ENCODE measurements around the gene TRPM3. TPM values are rescaled to one million over a fixed set of nuclear protein-coding genes. Genes with fewer than 3 reads are reported as not detected.

TRPM3 gene
- total RNA-seq, 4 donors from 2014 or later, result 0.51 to 8.4 (median 3.3) TPM

DNA sequence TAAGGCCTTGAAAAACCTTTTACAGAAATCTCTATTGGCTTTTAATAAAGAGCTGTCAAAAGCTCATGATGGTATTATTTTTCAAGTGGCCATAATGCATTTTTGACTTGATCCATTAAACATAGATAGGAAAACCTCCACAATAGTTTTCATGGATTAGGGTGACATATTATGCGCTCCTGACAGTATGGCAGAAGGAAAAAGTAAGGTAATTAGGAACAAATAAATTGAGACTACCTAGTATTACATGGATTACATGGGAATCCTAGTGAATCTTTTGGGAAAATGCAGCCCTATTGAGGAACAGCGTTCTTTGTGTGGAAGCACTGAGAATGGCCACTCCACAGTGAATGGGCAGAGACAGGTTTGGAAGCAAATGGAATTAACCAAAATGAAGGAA lies 171.2 kb downstream of the TRPM3 start:
- no peaks in the 10 kb centered on the region for H3K27me3 ChIP-seq
- TF ChIP-seq POLR2A (IDR thresholded peaks at IDR 0.05) (no peak), CTCF (IDR thresholded peaks at IDR 0.05) (no peak)
- H3K36me3 ChIP-seq, result no peaks in the 10 kb centered on the region
- no peak overlapping the region for H3K27ac ChIP-seq
- H3K9me3 ChIP-seq, result no peaks in the 10 kb centered on the region
- no peaks in the 10 kb centered on the region for H3K4me1 ChIP-seq
- H3K4me3 ChIP-seq, result no peak overlapping the region
- intact Hi-C loops (cut with DNase I; ENCODE audit: low total_unique reads), result no loop called here
- DNase-seq, result no peak

DNA sequence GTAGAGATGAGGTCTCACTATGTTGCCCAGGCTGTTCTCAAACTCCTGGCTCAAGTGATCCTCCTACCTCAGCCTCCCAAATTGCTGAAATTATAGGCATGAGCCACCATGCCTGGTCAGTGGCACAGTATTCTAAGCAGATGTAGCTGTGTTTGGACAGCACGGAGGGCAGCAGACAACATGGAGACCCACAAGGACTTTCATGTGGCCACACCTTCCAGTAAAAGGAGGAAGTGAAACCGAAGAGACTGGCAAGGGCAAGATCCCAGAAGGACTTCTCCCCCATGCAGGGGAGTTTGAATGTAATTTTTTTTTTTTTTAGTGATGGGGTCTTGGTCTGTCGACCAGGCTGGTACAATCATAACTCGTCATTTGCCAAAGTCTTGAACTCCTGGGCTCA lies 172.2 kb downstream of the TRPM3 start:
- Histone ChIP-seq H3K4me3 (no peak overlapping the region), H3K4me1 (no peaks in the 10 kb centered on the region), H3K9me3 (no peaks in the 10 kb centered on the region), H3K27ac (no peak overlapping the region), H3K36me3 (no peaks in the 10 kb centered on the region), H3K27me3 (no peaks in the 10 kb centered on the region)
- TF ChIP-seq CTCF (IDR thresholded peaks at IDR 0.05) (no peak), POLR2A (IDR thresholded peaks at IDR 0.05) (no peak)
- DNase-seq, result no peak
- intact Hi-C loops (cut with DNase I; ENCODE audit: low total_unique reads), result no loop called here

DNA sequence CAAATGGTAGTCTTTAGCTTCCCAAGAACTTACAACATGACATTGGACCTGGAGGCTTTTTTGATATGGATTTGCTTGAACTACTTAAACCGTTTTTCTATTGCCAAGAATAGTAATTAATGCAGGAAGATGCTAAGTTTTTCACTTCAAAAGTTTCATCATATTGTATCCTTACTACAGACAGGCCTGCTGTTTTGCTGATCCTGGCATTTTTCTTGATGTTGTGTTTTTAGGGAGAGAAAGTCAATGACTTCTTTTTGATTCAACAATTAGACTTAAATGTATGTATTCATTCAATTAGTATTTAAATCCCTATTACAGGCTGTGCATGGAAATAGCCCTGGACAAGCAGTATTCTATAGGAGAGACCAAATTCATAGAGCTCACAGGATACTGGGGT lies 172.7 kb downstream of the TRPM3 start:
- TF ChIP-seq POLR2A (IDR thresholded peaks at IDR 0.05), result no peak
- no peak for TF ChIP-seq CTCF (IDR thresholded peaks at IDR 0.05)
- intact Hi-C loops (cut with DNase I; ENCODE audit: low total_unique reads), result no loop called here

DNA sequence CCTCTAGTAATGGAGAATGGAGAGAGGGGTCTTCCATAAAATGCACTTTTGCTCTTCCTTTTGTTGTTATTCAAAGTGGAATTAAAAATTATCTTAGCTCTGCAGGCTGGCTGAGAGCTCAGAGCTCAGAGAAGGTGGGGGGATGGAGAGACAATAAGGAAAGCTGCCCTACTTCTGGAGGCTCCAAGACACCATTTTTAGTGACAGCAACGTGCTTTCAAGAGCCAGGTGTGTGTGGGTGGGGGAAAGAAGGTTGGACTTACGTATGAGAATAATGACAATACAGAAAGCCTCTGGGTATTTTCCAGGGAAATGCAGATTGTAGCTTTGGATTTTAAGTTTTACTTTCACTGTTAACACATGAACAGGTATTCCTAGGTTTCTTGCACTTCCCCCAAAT lies 173.9 kb downstream of the TRPM3 start:
- Histone ChIP-seq H3K9me3 (no peaks in the 10 kb centered on the region), H3K36me3 (no peaks in the 10 kb centered on the region), H3K27ac (no peak overlapping the region), H3K27me3 (no peaks in the 10 kb centered on the region), H3K4me1 (no peaks in the 10 kb centered on the region), H3K4me3 (no peak overlapping the region)
- DNase-seq, result no peak
- intact Hi-C loops (cut with DNase I; ENCODE audit: low total_unique reads), result no loop called here
- TF ChIP-seq CTCF (IDR thresholded peaks at IDR 0.05) (no peak), POLR2A (IDR thresholded peaks at IDR 0.05) (no peak)

More for the DNA sequence above, 172.7 kb downstream of the TRPM3 start:
- no peak overlapping the region for H3K4me3 ChIP-seq
- H3K27me3 ChIP-seq, result no peaks in the 10 kb centered on the region
- H3K27ac ChIP-seq, result no peak overlapping the region
- H3K9me3 ChIP-seq, result no peaks in the 10 kb centered on the region
- DNase-seq, result no peak
- no peaks in the 10 kb centered on the region for H3K4me1 ChIP-seq
- H3K36me3 ChIP-seq, result no peaks in the 10 kb centered on the region

GRCh38 chr9:70947086-70947485 lies 174.3 kb downstream of the TRPM3 start:
- H3K9me3 ChIP-seq, result no peaks in the 10 kb centered on the region
- no peaks in the 10 kb centered on the region for H3K27me3 ChIP-seq
- no peak overlapping the region for H3K4me3 ChIP-seq
- H3K36me3 ChIP-seq, result no peaks in the 10 kb centered on the region
- H3K4me1 ChIP-seq, result no peaks in the 10 kb centered on the region
- intact Hi-C loops (cut with DNase I; ENCODE audit: low total_unique reads), result no loop called here
- TF ChIP-seq CTCF (IDR thresholded peaks at IDR 0.05), result no peak
- no peak for TF ChIP-seq POLR2A (IDR thresholded peaks at IDR 0.05)
- H3K27ac ChIP-seq, result no peak overlapping the region
- no peak for DNase-seq
